Ascending aorta (tissue), 2 donors: ENCODE results near the gene OGFRL1. TPM values are rescaled to one million over a fixed set of nuclear protein-coding genes. Genes with fewer than 3 reads are reported as not detected.

Experiments used
- DNase-seq, 2 donors: peaks; one replicate each; pipeline ENCODE4 v3.0.0-alpha.2; 2019; ENCODE audit warnings: low spot score in 2 of 2
- H3K27ac ChIP-seq, 2 donors: fragments of 200-600 bp; sonication (generic); one replicate each; pipeline ENCODE4 v1.5.1; 2016 to 2017; ENCODE audit warnings: mild to moderate bottlenecking in 1 of 2
- H3K27me3 ChIP-seq: fragments of 200-600 bp; sonication (generic); one replicate; pipeline ENCODE4 v1.5.1; 2017
- H3K36me3 ChIP-seq, 2 donors: fragments of 200-600 bp; sonication (generic); one replicate each; pipeline ENCODE4 v1.5.1; 2016
- H3K4me1 ChIP-seq, 2 donors: fragments of 200-600 bp; sonication (generic); one replicate each; pipeline ENCODE4 v1.5.1; 2016 to 2017; ENCODE audit warnings: mild to moderate bottlenecking in 1 of 2
- H3K4me3 ChIP-seq, 2 donors: fragments of 200-600 bp; sonication (generic); one replicate each; pipeline ENCODE4 v1.5.1; 2016 to 2017; ENCODE audit warnings: mild to moderate bottlenecking in 1 of 2
- H3K9me3 ChIP-seq, 2 donors: fragments of 200-600 bp; sonication (generic); one replicate each; pipeline ENCODE4 v1.5.1; 2016
- intact Hi-C: fragments of 100-400 bp; cut with DNase I; formaldehyde crosslinking; loops from one replicate; pipeline ENCODE4 v1.15.1; 2023
- total RNA-seq: library from RNA; depleted of rRNA; stranded (reverse); fragments of >200 nt; gene quantifications from one replicate; pipeline ENCODE4 v1.1.0, GENCODE V29; 2016
- TF ChIP-seq, protein P1 (sequence below), 3 experiments: fragments of 200-600 bp in 2 of 3; fragments of 450-650 bp in 1 of 3; sonication (generic) in 2 of 3; IDR thresholded peaks; one replicate each; pipeline ENCODE4 v1.5.1; 2016 to 2019; ENCODE audit warnings: antibody characterized with exemption in 3 of 3, mild to moderate bottlenecking in 1 of 3, moderate library complexity in 1 of 3

The OGFRL1 gene
- total RNA-seq, 1 donor from 2014 or later: 14.6 TPM

DNA sequence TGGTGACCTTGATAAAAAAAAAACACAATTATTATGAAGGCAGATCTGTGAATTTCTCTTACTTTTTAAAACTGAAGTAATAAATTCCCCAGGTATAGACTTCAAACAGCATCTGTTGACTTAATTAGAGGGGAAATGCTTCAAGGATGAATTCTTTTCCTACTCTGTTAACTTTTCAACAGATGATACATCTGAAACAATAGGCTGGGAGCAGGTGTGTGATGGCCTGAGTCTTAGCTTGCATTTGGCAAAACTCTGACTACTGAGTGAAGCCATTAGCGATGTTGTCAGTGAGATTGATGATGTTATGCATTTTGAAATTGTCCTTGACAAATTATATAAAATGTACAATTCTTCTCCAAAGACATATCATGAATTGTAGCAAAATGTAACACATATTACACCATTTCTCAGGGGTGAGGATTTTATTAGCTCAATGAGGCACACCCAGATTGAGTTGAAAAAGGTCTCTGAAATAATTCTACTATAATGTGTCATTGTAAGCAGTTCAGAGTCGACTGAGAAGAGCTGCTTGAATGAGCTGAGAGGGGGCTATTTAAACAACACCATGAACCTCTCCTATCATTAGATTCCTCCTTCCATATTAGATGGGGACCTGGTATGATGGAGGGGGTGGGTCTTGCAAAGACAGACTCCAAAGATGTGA is 39.6 kb upstream of the OGFRL1 start:
- peaks cover 0 to 7% of the 10 kb centered on the region in 2 donors for H3K4me1 ChIP-seq
- TF ChIP-seq, protein P1, sequence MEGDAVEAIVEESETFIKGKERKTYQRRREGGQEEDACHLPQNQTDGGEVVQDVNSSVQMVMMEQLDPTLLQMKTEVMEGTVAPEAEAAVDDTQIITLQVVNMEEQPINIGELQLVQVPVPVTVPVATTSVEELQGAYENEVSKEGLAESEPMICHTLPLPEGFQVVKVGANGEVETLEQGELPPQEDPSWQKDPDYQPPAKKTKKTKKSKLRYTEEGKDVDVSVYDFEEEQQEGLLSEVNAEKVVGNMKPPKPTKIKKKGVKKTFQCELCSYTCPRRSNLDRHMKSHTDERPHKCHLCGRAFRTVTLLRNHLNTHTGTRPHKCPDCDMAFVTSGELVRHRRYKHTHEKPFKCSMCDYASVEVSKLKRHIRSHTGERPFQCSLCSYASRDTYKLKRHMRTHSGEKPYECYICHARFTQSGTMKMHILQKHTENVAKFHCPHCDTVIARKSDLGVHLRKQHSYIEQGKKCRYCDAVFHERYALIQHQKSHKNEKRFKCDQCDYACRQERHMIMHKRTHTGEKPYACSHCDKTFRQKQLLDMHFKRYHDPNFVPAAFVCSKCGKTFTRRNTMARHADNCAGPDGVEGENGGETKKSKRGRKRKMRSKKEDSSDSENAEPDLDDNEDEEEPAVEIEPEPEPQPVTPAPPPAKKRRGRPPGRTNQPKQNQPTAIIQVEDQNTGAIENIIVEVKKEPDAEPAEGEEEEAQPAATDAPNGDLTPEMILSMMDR (IDR thresholded peaks at IDR 0.05): no peak
- no peaks in the 10 kb centered on the region for H3K9me3 ChIP-seq
- no peaks in the 10 kb centered on the region for H3K27me3 ChIP-seq
- H3K4me3 ChIP-seq: no peak overlapping the region
- intact Hi-C loops: no loop called here
- no peak for DNase-seq
- peak overlapping the region in 1 of 2 donors; percentile 82 for H3K27ac ChIP-seq
- no peaks in the 10 kb centered on the region for H3K36me3 ChIP-seq

DNA sequence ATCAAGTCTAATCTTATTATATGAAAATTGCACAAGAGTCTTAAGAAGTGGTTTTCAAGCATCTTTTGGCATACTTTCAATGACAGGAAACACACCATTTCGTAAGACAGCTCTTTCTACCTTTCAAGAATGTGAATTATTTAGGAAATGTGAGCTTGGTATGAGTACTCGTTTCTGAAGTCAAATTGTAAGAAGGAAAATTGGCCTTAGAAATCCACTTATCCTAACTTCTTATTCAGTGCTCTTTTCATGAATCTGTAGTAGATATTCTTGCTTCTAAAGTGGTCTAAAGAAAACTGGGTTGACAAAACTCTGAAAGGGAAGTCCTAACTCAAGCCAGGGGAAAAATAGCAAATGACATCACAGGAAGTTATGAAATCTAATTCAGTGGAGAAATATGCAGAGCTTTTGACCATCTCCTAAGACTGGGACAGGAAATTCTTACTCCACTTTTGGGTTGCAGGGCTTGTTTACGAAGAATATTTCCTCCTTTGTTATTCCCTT is 38.5 kb upstream of the OGFRL1 start:
- H3K9me3 ChIP-seq: no peaks in the 10 kb centered on the region
- peaks cover 0 to 7% of the 10 kb centered on the region in 2 donors for H3K4me1 ChIP-seq
- TF ChIP-seq, protein P1 (IDR thresholded peaks at IDR 0.05): no peak
- H3K27me3 ChIP-seq: no peaks in the 10 kb centered on the region
- intact Hi-C loops: loop anchor here (5.0 kb wide), 1 partner anchor 102 kb away; no protein-coding TSS in a partner anchor
- H3K27ac ChIP-seq: peak overlapping the region; percentile 48 to 82
- DNase-seq: no peak
- H3K4me3 ChIP-seq: no peak overlapping the region
- no peaks in the 10 kb centered on the region for H3K36me3 ChIP-seq

GRCh38 chr6:71252410-71252809 is 36.2 kb upstream of the OGFRL1 start:
- intact Hi-C loops: loop anchor here (5.0 kb wide), 1 partner anchor 100 kb away; no protein-coding TSS in a partner anchor

GRCh38 chr6:71252960-71253359 is 35.7 kb upstream of the OGFRL1 start:
- peaks cover 0 to 7% of the 10 kb centered on the region in 2 donors for H3K4me1 ChIP-seq
- H3K27ac ChIP-seq: no peak overlapping the region
- H3K9me3 ChIP-seq: no peaks in the 10 kb centered on the region
- no peaks in the 10 kb centered on the region for H3K36me3 ChIP-seq
- H3K27me3 ChIP-seq: no peaks in the 10 kb centered on the region
- TF ChIP-seq, protein P1 (IDR thresholded peaks at IDR 0.05): no peak
- intact Hi-C loops: loop anchor here (5.0 kb wide), 1 partner anchor 99 kb away; no protein-coding TSS in a partner anchor
- no peak overlapping the region for H3K4me3 ChIP-seq
- DNase-seq: no peak

More at GRCh38 chr6:71252410-71252809, 36.2 kb upstream of the OGFRL1 start:
- H3K4me3 ChIP-seq: no peak overlapping the region
- TF ChIP-seq, protein P1 (IDR thresholded peaks at IDR 0.05): no peak
- H3K36me3 ChIP-seq: no peaks in the 10 kb centered on the region
- DNase-seq: no peak
- no peaks in the 10 kb centered on the region for H3K9me3 ChIP-seq
- H3K27me3 ChIP-seq: no peaks in the 10 kb centered on the region
- peaks cover 0 to 7% of the 10 kb centered on the region in 2 donors for H3K4me1 ChIP-seq
- no peak overlapping the region for H3K27ac ChIP-seq

DNA sequence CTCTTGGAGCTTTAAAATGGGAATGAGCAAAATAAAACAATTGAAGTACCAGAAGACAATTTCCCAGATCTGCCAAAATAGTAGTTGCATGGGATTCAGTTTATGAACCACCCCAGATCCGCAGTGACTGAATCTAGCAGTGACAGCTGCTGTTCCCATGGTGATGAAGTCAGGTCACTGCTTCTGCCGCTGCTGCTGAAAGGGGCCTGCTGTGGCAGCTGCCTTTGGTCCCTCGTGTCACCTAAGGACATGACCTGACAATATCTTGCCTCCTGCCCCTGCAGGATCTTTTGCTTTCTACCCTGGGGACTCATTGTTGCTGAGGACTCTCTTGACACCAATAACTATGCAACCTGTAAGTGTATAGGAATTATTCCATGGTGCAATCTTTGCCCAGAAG is 34.3 kb upstream of the OGFRL1 start:
- Histone ChIP-seq H3K27ac (no peak overlapping the region), H3K36me3 (no peaks in the 10 kb centered on the region), H3K27me3 (no peaks in the 10 kb centered on the region), H3K4me3 (no peak overlapping the region), H3K4me1 (peaks cover 0 to 7% of the 10 kb centered on the region in 2 donors), H3K9me3 (no peaks in the 10 kb centered on the region)
- no peak for DNase-seq
- intact Hi-C loops: loop anchor here (5.0 kb wide), 1 partner anchor 98 kb away; no protein-coding TSS in a partner anchor
- TF ChIP-seq, protein P1 (IDR thresholded peaks at IDR 0.05): no peak
